ENCODE data around the gene SH2D5.
"Not testable (repeated sequence)": the region's sequence is repeated elsewhere in the genome, so short reads cannot be mapped to it uniquely, and the experiment has no call there.

The SH2D5 gene

GRCh38 chr1:20727746-20728316 lies 4.7 kb downstream of the SH2D5 start:
- no peak for DNase-seq

- no peak for DNase-seq
These were observed 5.4 kb downstream of the SH2D5 start for GRCh38 chr1:20726932-20727745.

GRCh38 chr1:20726118-20726911 lies 6.2 kb downstream of the SH2D5 start:
- DNase-seq: no peak

GRCh38 chr1:20725189-20726117 lies 7.0 kb downstream of the SH2D5 start:
- no peak for DNase-seq

- no peak for DNase-seq
These were observed 7.9 kb downstream of the SH2D5 start for GRCh38 chr1:20724364-20725188.

GRCh38 chr1:20723537-20724363 lies 8.8 kb downstream of the SH2D5 start:
- no peak for DNase-seq

- DNase-seq: no peak
These were observed 9.4 kb downstream of the SH2D5 start for GRCh38 chr1:20723159-20723536.

DNA sequence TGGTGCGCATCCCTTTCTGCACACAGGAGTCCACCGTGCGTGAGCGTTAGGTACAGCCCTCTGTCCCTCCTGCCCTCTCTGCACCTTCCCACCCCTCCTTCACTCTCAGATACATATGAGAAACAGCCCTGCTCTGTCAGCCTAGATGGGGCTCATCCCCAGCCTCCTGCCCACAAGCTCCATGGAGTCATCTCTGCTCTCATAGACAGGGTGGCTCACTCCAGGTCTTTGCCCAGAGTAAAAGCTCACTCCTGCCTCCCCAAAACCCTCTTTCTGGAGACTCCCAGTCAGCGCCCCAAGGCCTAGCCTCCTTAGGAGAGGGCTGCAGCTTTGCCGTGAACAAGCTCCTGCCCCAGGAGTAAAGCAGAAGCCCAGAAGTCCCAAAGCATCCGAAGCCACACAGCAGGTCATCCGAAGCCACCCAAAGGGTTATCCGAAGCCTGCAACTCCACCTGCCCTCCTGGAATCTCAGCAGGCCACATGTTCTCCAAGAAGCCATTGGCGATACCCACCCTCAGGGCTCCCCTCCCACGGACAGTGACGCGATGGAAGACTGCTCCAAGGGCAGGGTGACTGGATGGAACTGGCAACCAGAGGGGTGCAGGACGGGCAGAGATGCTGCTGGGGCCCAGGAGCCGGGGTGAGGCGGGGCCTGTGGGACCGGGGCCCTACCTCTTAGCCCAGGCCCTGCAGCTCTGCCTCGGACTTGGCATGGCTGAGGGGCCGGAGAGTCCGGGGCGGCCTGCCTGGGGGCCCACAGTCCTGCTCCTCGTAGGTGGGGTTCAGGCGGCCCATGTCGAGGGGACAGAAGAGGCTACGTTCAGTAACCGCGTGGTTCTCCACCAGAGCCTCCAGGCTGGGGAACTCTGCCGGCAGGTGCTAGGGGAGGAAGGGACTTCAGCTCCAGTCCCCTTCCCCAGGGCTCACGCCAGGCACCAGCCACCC lies 11.1 kb downstream of the SH2D5 start:
- no peak for DNase-seq

- no peak for DNase-seq
These were observed 11.8 kb downstream of the SH2D5 start for GRCh38 chr1:20720631-20721091.

DNA sequence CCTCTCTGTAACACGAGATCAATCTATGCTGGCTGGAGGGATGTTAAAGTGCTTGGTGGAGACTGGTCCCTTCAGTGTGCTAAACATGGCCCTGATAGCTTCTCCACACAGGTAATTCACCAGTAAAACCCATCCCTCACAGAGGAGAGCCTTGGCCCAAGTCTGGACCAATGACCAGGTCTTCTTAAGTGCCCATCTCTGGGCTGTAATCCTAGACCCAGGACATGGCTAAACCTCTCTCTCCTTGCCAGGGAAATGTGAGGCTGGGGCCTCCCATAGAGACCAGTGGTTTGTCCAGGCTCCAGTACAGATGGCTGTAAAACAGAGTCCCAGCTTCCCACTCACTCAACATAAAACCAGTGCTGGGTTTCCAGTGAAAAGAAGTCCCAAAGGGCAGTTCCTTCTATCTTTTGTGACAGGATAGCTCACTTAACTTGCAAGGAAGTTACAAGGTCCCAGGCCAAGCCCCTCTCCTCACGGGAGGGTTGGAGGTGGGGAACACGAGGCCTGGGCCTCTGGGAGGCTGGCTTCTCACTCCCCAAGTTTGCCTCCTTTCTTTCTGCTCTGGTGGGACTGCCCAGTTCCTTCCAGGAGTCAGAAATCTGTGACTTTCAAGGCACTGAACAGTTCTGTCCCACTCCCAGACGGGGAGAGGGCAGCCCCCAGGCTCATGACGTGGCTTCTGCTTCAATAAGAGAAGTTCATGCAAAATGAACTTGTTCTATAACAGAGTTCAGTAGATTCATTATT lies 12.5 kb downstream of the SH2D5 start:
- DNase-seq: no peak

DNA sequence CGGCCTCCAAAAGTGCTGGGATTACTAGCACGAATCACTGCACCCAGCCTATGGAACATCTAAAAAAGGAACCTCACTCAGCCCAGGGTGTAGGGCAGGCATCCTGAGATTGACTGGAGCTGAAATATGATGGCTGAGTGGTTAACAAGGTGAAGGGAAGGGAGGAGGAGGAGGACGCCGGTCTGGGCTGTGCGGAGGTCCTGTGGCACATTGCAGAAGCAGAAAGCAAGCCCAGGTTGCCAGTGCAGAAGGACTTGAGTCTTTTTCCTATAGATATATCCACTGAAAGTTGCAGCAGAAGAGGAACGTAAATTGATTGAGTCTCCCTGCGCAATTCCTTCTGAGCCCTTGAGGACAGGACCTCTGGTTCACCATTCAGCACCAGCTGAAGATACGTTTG lies 13.2 kb downstream of the SH2D5 start:
- DNase-seq: no peak

GRCh38 chr1:20718343-20718882 lies 14.1 kb downstream of the SH2D5 start:
- DNase-seq: not testable (repeated sequence)

GRCh38 chr1:20717452-20718342 lies 14.8 kb downstream of the SH2D5 start, which contains the start of gene KIF17:
Gene KIF17, minus strand, starts transcription at chr1:20718007. Its CDS starts 301 bp downstream, at chr1:20717706.
- DNase-seq: peak in 1 of 2 experiments; percentile 6

GRCh38 chr1:20716232-20716631 lies 16.3 kb downstream of the SH2D5 start:
- DNase-seq: no peak

GRCh38 chr1:20715406-20715805 lies 17.1 kb downstream of the SH2D5 start:
- no peak for DNase-seq

- DNase-seq: no peak
These were observed 19.1 kb downstream of the SH2D5 start for GRCh38 chr1:20713440-20713839.

DNA sequence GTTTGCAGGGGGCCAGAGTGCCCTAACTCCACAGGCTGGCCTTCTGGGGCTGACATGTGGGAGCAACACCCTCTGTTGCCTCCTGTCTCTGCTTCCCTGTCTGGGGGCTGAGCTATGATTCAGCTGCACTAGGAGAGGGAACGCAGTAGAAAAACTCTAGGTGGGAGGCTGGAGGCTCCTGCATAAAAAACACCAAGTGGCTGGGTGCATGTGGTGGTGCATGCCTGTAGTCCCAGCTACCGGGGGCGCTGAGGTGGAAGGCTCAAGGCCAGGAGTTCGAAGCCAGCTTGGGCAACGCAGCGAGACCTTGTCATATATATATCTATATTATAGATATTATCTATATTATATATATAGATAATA lies 20.3 kb downstream of the SH2D5 start:
- DNase-seq: no peak
